Mononuclear cell (primary cell): ENCODE results near the gene NDUFA3. TPM values are rescaled to one million over a fixed set of nuclear protein-coding genes. Genes with fewer than 3 reads are reported as not detected.
A peak's percentile ranks its signal among the peaks of the same experiment; 100 is the strongest.

ENCODE experiments used
- H3K27me3 ChIP-seq: 2 replicates; pipeline ENCODE4 v1.6.0; 2011; ENCODE audit warnings: low read length, control low read depth; ENCODE audit not compliant: insufficient read depth
- H3K4me1 ChIP-seq: 2 replicates; pipeline ENCODE4 v1.5.1; 2011; ENCODE audit warnings: mild to moderate bottlenecking, low read length, control low read depth; ENCODE audit not compliant: insufficient read depth
- H3K4me3 ChIP-seq: 2 replicates; pipeline ENCODE4 v1.5.1; 2011; ENCODE audit warnings: mild to moderate bottlenecking, low read length, moderate library complexity
- H3K9me3 ChIP-seq: 2 replicates; pipeline ENCODE4 v1.5.1; 2011; ENCODE audit warnings: low read depth, mild to moderate bottlenecking, control low read depth, low read length
- total RNA-seq: library from RNA; depleted of rRNA; stranded (reverse); fragments of >200 nt; gene quantifications from one replicate; pipeline ENCODE4 v1.2.3, GENCODE V29; 2012

NDUFA3 gene
- total RNA-seq, 1 donor, result 6.9 TPM

GRCh38 chr19:54125713-54126112 is 23.1 kb downstream of the NDUFA3 start:
- H3K27me3 ChIP-seq, result no peaks in the 10 kb centered on the region
- no peaks in the 10 kb centered on the region for H3K4me1 ChIP-seq
- H3K4me3 ChIP-seq, result no peak overlapping the region
- H3K9me3 ChIP-seq, result no peaks in the 10 kb centered on the region

- Histone ChIP-seq H3K27me3 (no peaks in the 10 kb centered on the region), H3K9me3 (no peaks in the 10 kb centered on the region), H3K4me1 (no peaks in the 10 kb centered on the region), H3K4me3 (no peak overlapping the region)
Measured at GRCh38 chr19:54127688-54128440, 25.2 kb downstream of the NDUFA3 start.

DNA sequence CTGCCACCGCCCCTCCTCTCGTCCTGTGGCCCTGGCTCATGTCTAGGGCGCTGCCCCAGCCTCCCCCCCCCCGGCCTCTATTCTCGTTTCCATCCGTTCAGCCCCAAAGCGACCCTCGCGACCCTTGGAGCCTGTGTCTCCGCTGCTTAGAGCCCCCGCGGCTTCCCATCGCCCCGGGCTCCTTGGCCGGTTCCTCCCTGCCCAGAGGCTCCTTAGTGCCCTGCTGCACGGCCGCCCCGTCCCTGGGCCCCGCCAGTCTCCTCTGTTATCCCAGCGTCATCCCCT is 25.7 kb downstream of the NDUFA3 start:
- Histone ChIP-seq H3K4me1 (no peaks in the 10 kb centered on the region), H3K9me3 (no peaks in the 10 kb centered on the region), H3K27me3 (no peaks in the 10 kb centered on the region), H3K4me3 (no peak overlapping the region)

DNA sequence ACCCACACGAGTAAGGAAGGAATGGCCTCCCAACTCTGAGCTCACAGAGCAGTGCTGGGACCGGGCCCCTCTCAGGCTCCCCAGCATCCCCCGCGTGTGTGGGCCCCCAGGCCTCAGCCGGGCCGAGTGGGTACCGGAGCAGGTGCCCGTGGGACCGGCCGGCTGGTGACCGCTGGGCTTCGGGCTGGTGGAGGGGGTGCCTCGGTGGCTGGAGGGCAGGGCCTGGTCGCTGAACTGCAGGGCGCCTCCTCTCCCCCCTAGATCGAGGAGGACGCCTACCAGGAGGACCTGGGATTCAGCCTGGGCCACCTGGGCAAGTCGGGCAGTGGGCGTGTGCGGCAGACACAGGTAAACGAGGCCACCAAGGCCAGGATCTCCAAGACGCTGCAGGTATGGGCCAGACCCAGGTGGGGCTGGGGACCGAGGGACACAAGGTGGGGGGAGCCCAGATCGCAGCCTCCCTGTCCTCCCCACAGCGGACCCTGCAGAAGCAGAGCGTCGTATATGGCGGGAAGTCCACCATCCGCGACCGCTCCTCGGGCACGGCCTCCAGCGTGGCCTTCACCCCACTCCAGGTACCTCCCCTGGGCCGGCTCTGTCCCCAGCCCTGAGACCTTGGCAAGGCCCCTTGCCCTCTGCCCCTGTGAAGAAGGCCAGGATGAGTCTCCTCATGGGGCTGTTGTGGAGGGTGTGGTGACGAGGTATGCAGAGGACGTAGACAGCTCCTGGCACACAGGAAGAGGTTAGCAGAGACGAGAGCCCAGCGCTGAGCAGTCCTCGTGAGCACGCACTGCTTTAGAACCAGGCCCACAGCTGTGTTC is 26.4 kb downstream of the NDUFA3 start:
- Histone ChIP-seq H3K4me1 (no peaks in the 10 kb centered on the region), H3K27me3 (no peaks in the 10 kb centered on the region), H3K9me3 (no peaks in the 10 kb centered on the region), H3K4me3 (no peak overlapping the region)

DNA sequence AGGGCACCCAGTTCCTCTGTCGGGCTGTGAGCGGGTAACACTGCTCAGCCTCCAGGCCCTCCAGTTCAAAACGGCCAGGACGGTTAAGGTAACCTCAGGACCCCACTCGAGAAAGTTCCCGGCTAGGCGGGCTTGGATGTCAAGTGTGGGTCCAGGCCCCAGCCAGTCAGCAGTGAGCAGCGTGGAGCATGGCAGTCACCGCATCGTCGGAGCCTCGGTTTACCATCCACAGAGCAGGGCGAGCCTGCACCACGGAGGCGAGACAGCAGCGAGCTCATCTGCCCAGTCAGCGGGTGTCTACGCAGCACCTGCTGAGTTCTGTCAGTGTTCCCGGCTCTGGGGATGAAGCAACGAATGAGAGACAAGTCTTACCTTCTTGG is 27.0 kb downstream of the NDUFA3 start:
- Histone ChIP-seq H3K4me3 (no peak overlapping the region), H3K9me3 (no peaks in the 10 kb centered on the region), H3K4me1 (no peaks in the 10 kb centered on the region), H3K27me3 (no peaks in the 10 kb centered on the region)

GRCh38 chr19:54133312-54133956 is 30.8 kb downstream of the NDUFA3 start:
- Histone ChIP-seq H3K27me3 (no peaks in the 10 kb centered on the region), H3K9me3 (no peaks in the 10 kb centered on the region), H3K4me1 (peaks cover 16% of the 10 kb centered on the region), H3K4me3 (no peak overlapping the region)

DNA sequence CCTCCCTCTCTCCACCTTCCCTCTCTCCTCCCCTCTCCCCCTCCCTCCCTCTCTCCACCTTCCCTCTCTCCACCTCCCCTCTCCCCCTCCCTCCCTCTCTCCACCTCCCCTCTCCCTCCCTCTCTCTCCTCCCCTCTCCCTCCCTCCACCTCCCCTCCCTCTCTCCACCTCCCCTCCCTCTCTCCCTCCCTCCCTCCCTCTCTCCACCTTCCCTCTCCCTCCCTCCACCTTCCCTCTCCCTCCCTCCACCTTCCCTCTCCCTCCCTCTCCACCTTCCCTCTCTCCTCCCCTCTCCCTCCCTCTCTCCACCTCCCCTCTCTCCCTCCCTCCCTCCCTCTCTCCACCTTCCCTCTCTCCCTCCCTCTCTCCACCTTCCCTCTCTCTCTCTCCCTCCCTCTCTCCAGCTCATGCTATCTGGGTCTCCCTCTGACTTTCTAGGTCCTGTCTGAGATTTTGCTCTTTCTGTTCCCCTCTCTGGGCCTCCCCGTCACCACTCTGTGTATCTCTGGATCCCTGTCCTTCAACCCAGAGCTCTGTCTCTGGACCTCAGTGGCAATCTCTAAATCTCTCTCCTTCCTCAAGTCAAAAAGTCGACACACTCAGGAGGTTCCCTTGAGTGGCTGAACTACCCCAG is 31.4 kb downstream of the NDUFA3 start:
- Histone ChIP-seq H3K27me3 (no peaks in the 10 kb centered on the region), H3K4me3 (no peak overlapping the region), H3K9me3 (no peaks in the 10 kb centered on the region), H3K4me1 (peaks cover 22% of the 10 kb centered on the region)

- Histone ChIP-seq H3K27me3 (no peaks in the 10 kb centered on the region), H3K9me3 (no peaks in the 10 kb centered on the region), H3K4me3 (peak overlapping the region; percentile 35), H3K4me1 (peaks cover 27% of the 10 kb centered on the region)
Measured at GRCh38 chr19:54136086-54136863, 33.6 kb downstream of the NDUFA3 start.

DNA sequence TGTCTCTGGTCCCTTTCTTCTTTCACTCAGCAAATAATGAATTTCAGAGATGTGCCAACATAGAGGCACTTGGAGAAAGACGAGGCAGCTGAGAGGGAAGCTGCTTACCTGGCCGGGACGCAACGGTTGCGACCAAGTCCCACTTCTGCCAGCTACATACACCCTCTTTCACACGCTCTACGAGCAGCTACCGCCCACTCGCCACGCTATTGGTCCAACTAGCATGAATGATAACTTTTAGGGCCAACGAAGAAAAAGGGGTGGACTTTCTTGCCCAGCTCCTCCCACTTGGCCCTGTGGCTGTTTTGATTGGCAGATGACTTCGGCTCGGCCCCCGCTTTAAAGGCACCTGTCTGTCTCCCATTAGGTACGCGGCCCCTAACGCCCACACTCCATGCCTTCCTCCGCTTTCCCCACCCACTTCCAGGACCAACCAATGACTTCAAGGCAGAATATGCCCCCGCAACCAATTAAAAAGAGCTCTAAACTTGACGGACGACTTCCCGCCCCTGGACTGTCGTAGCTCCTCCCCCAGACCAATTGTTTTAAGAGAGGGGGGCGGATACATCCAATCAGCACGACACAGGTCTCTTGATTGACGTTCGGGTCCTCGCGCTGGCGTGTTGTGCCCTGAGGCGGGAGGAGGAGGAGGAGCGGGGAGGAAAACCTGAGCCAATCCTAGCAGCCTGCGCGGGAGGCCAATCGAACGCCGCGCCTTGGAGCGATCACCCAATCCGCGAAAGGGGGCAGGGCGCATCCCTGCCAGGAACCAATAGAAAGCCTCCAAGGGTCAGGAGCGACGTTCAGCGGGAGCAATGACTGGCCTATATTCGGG is 34.4 kb downstream of the NDUFA3 start:
- no peaks in the 10 kb centered on the region for H3K9me3 ChIP-seq
- no peaks in the 10 kb centered on the region for H3K27me3 ChIP-seq
- H3K4me1 ChIP-seq, result peaks cover 27% of the 10 kb centered on the region
- H3K4me3 ChIP-seq, result peak overlapping the region; percentile 79

- Histone ChIP-seq H3K4me1 (peaks cover 27% of the 10 kb centered on the region), H3K9me3 (no peaks in the 10 kb centered on the region), H3K4me3 (peak within 1 kb of the TSS; percentile 79), H3K27me3 (no peaks in the 10 kb centered on the region)
Measured at GRCh38 chr19:54137699-54138488, 35.2 kb downstream of the NDUFA3 start, which contains the start of gene CNOT3. Gene CNOT3, plus strand, starts transcription at chr19:54137762. Its CDS starts 5,217 bp downstream, at chr19:54142979.

GRCh38 chr19:54138489-54139256 is 36.0 kb downstream of the NDUFA3 start:
- H3K4me3 ChIP-seq, result peak overlapping the region; percentile 79
- no peaks in the 10 kb centered on the region for H3K27me3 ChIP-seq
- no peaks in the 10 kb centered on the region for H3K9me3 ChIP-seq
- H3K4me1 ChIP-seq, result peaks cover 27% of the 10 kb centered on the region

GRCh38 chr19:54141356-54141755 is 38.7 kb downstream of the NDUFA3 start:
- Histone ChIP-seq H3K27me3 (no peaks in the 10 kb centered on the region), H3K4me3 (no peak overlapping the region), H3K4me1 (peaks cover 20% of the 10 kb centered on the region), H3K9me3 (no peaks in the 10 kb centered on the region)
